NCI-H2171 (cell line): ENCODE measurements around the gene GNA14.
"Not testable (repeated sequence)": the region's sequence is repeated elsewhere in the genome, so short reads cannot be mapped to it uniquely, and the experiment has no call there.

Experiments used
- DNase-seq: peaks from one replicate; lab custom pipeline; 2025; lab: John Stamatoyannopoulos, UW

Gene GNA14

GRCh38 chr9:77402286-77402685 is 245.8 kb downstream of the GNA14 start:
- no peak for DNase-seq

DNA sequence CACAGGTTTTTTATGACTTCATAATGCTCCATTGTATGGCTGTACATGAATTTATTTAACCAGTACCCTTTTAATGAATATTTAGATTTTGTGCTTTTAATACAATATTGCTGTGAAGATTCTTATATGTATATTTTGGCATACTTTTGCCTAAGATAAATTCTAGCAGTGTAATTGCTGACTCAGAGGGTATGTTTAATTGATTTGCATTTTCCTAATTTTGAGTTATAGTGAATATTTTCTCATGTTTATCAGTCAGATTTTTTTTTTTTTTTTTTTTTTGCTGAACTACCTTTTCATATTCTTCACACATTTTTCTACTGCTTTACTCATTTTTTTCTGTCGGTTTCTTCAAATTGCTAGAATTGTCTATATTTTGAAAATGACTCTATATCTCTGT is 248.2 kb downstream of the GNA14 start:
- DNase-seq, result no peak

DNA sequence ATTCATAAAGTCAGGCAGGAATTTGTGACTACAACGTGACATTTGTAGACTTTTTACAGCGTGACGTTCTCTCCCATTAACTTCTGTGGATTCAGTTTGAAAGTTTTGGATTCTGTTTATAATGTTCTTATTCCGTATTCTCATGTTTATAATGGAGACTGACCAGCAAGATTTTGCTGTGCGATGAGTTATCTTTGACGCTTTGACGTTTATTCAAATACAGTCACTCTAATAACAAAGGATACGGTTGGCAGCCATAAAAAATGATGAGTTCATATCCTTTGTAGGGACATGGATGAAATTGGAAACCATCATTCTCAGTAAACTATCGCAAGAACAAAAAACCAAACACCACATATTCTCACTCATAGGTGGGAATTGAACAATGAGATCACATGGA is 249.5 kb downstream of the GNA14 start:
- DNase-seq, result not testable (repeated sequence)

- DNase-seq, result no peak
Observed at GRCh38 chr9:77392328-77392727, 255.8 kb downstream of the GNA14 start.

- no peak for DNase-seq
Observed at GRCh38 chr9:77391834-77392233, 256.3 kb downstream of the GNA14 start.

DNA sequence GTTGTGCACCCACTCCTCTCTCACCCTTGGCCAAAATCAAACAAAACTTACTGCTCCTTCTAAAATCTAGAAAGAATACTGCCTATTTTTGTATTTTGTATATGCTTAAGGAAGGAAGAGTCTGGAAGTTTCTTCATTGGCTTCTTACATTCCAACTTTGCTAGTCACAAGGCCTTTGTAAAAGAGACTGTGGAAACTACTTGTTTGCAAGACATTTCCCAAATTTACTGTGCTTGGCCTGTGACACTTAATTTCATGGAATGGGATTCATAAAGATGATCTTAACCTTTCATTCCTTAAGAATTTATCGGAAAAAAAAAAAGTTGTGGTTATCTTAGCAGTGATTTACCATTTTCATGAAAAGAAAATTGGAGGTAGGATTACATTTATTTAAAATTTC is 261.9 kb downstream of the GNA14 start:
- DNase-seq, result no peak

GRCh38 chr9:77384406-77384805 is 263.7 kb downstream of the GNA14 start:
- no peak for DNase-seq

GRCh38 chr9:77375956-77376532 is 272.1 kb downstream of the GNA14 start:
- no peak for DNase-seq

DNA sequence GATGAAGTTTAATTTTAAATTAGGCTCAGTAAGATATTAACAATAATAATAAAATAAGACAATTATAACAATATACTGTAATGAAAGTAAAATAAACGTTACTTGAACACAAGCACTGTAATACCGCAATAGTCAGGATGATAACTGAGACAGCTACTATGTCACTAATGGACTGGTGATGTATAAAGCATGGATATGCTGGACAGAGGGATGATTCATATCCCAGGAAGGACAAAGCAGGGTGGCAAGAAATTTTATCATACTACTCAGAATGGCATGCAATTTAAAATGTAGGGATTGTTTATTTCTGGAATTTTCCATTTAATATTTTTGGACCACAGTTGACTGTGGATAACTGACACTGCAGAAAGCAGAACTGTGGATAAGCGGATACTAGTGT is 273.9 kb downstream of the GNA14 start:
- DNase-seq, result no peak
